ENCODE results near the gene AKR7A3. TPM values are rescaled to one million over a fixed set of nuclear protein-coding genes. Genes with fewer than 3 reads are reported as not detected.

AKR7A3 gene
- total RNA-seq, 1 donor from 2014 or later = 0.14 TPM

DNA sequence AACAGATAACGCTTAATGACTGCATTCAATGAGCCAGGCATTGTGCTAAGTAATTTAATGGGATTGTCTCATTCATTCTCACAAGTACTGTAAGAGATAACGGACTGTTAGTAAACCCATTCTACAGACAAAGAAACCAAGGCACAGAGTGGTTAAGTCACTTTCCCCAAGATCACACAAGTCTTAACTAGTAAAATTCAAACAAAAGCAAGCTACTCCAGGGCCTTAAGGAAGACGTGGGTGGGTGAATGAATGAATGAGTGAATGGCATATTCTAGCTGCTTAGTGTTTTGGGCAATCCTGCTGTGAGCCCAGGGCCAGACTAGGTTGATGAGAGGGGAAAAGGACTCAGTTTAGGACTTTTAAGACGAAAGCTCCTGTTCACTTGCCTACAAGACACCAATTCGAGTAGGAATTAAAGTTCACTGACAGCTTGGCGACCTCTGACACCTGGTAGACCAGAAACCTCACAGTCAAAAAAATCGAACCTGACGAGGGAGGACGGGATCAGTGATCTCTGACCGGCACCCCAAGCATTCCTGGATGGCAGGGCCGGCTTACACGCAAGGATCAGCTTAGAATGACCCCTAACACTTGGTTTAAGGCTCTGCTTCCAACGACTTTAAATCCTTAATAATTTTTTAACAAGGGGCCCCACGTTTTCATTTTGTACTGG, 37.8 kb downstream of the AKR7A3 start:
- intact Hi-C loops (cut with micrococcal nuclease) = no loop called here
- no peak for TF ChIP-seq CTCF (IDR thresholded peaks at IDR 0.05; ENCODE audit: borderline replicate concordance)
- Histone ChIP-seq H3K27ac (replicated peaks) (peak overlapping the region; percentile 98), H3K4me3 (peak overlapping the region; percentile 97), H3K36me3 (peaks cover 5% of the 10 kb centered on the region), H3K27me3 (ENCODE audit: low read depth) (no peaks in the 10 kb centered on the region), H3K4me1 (peaks cover 46% of the 10 kb centered on the region), H3K9me3 (replicated peaks) (no peaks in the 10 kb centered on the region)
- no peak for DNase-seq

DNA sequence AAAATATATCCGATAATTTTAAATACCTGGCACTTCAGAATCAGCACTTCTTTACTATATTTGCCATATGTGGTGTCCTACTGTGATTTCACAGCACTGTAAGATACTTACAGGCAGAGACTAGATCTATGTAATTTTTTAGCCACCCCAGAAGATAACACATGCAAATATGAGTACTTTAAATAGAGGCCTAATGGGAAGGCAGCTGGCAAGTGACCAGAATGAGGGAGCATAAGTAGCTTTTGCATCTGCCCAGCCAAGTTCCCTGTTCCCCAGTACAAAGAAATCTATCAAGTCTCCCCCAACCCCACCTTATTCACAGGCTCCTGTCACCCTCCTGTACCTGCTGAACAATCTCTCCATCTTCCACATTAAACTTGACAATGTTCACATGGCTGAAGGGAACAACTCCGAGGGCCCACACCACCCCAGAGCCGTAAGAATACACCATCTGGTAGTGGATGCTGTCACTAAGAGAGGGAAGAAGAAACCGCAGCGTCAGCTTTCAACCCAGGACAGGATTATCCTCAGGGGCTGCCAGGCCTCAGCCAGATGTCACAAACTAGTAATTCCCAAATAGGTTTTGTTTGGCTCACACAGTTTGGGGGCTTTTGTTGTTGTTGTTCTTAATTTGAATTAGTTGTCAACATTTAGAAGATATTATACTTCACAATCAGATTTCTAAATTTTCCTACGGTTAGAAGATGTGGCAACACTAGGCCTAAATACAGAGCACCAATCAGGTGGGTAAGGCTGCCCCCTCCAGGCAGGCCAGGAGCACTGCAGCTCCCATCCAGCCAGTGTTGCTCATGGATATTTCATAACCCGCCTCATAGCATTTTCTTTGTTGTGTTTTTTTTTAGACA, 47.7 kb downstream of the AKR7A3 start:
- peak; percentile 29 for DNase-seq
- H3K9me3 ChIP-seq (replicated peaks) = no peaks in the 10 kb centered on the region
- no peak overlapping the region for H3K27ac ChIP-seq (replicated peaks)
- peaks cover 9% of the 10 kb centered on the region for H3K4me1 ChIP-seq
- H3K27me3 ChIP-seq (ENCODE audit: low read depth) = no peaks in the 10 kb centered on the region
- intact Hi-C loops (cut with micrococcal nuclease) = no loop called here
- H3K36me3 ChIP-seq = peaks cover 93% of the 10 kb centered on the region
- peak; percentile 98 for TF ChIP-seq CTCF (IDR thresholded peaks at IDR 0.05; ENCODE audit: borderline replicate concordance)
- no peak overlapping the region for H3K4me3 ChIP-seq

DNA sequence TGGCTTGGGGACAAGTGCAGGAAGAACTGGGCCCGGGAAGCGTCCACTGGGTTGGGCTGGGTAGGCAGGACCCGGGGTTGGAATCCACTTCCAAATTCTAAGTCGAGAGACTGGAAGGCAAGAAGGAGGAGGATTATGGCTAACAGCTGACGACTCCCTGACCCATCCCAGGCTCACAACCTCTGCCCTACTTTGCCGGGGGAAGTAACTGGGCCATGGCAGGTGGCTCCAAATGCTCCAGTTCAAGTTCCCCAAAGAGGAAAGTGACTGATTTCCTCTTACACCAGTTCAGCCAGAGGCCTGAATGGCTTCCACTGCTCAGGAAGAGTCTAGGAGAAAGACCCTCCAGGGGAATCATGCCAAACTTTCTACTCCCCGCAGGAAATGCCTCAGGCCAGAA, 48.7 kb downstream of the AKR7A3 start:
- Histone ChIP-seq H3K27ac (replicated peaks) (no peak overlapping the region), H3K36me3 (peaks cover 97% of the 10 kb centered on the region)

GRCh38 chr1:19234224-19234623, 54.3 kb downstream of the AKR7A3 start:
- DNase-seq = no peak
- Histone ChIP-seq H3K27ac (replicated peaks) (peak overlapping the region; percentile 21), H3K4me3 (no peak overlapping the region), H3K27me3 (ENCODE audit: low read depth) (no peaks in the 10 kb centered on the region), H3K36me3 (peaks cover 98% of the 10 kb centered on the region), H3K4me1 (peaks cover 32% of the 10 kb centered on the region), H3K9me3 (replicated peaks) (no peaks in the 10 kb centered on the region)
- TF ChIP-seq CTCF (IDR thresholded peaks at IDR 0.05; ENCODE audit: borderline replicate concordance) = no peak
- intact Hi-C loops (cut with micrococcal nuclease) = no loop called here

More for the DNA sequence above, 48.7 kb downstream of the AKR7A3 start:
- peaks cover 9% of the 10 kb centered on the region for H3K4me1 ChIP-seq
- intact Hi-C loops (cut with micrococcal nuclease) = no loop called here
- H3K27me3 ChIP-seq (ENCODE audit: low read depth) = no peaks in the 10 kb centered on the region
- no peak overlapping the region for H3K4me3 ChIP-seq
- TF ChIP-seq CTCF (IDR thresholded peaks at IDR 0.05; ENCODE audit: borderline replicate concordance) = no peak
- DNase-seq = no peak
- no peaks in the 10 kb centered on the region for H3K9me3 ChIP-seq (replicated peaks)

Other genes starting within 250 kb of the AKR7A3 start
- gene UBR4, start 78.5 kb downstream of the AKR7A3 start, total RNA-seq = 54.3 TPM
- 27.6 TPM for gene EMC1, start 37.2 kb downstream of the AKR7A3 start, total RNA-seq
- 10.0 TPM for gene MRTO4, start 37.0 kb downstream of the AKR7A3 start, total RNA-seq
- 43.7 TPM for gene AKR7A2, start 23.4 kb upstream of the AKR7A3 start, total RNA-seq
- 5.8 TPM for gene SLC66A1, start 23.6 kb upstream of the AKR7A3 start, total RNA-seq
- 217 TPM for gene CAPZB, start 196.8 kb upstream of the AKR7A3 start, total RNA-seq